Activated CD8-positive, alpha-beta memory T cell treated with anti-CD3 and anti-CD28 coated beads, Interleukin-2, amount 50 U/mL, for 1 hour (primary cell): ENCODE measurements around the gene NTM.

Source experiments
- DNase-seq: peaks from one replicate; pipeline ENCODE4 v3.0.0-alpha.2; 2020; ENCODE audit errors: extremely low read depth

Gene NTM

DNA sequence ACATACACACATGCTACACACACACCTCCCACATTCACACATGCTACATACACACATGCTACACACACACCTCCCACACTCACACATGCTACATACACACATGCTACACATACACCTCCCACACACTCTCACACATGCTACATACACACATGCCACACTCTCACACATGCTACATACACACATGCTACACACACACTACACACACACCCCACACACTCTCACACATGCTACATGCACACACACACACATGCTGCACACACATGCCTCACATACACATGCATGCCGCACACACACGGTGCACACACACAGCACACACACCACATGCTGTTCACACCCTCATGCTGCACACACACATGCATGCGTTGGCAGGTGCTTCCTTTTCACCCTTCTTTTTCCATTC is 495.4 kb downstream of the NTM start:
- no peak for DNase-seq

GRCh38 chr11:131866535-131867400 is 496.4 kb downstream of the NTM start:
- no peak for DNase-seq

DNA sequence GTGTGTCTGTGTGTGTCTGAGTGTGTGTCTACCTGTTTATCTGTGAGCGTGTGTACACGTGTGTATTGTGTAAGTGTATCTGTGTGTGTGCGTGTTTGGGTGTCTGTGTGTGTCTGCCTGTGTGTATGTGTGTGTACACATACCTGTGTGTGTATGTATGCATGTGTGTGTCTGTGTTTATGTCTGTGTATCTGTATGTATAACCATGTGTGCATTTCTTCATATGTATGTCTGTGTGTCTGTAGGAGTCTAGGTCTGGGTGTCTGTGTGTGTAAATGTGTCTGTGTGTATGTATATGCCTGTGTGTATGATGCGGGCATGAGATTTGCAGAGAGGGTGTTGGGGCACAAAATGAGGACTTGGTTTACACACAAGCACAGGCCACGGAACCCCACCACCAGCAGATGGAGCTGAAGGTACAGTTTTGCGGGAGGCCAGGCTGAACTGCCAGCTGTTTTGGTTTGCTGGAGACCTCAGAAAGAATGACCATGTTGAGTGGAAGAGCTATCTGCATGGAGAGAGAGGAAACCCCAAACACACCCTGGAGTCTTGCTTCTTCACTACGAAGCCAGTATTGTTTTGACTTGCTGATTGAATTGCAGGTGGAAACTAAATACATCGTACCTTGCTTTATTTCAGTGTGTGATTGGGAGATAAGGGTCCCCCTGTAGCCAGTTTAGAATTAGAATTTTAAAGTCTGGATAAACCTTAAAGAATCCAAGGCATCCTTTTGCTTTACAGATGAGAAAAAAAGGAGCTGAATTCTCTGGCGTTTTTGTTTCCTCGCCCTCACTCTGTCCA is 497.2 kb downstream of the NTM start:
- DNase-seq: no peak

- no peak for DNase-seq
Observed at GRCh38 chr11:131868629-131869507, 498.5 kb downstream of the NTM start.

GRCh38 chr11:131870305-131870704 is 499.9 kb downstream of the NTM start:
- no peak for DNase-seq

GRCh38 chr11:131871006-131871405 is 500.6 kb downstream of the NTM start:
- DNase-seq: no peak

DNA sequence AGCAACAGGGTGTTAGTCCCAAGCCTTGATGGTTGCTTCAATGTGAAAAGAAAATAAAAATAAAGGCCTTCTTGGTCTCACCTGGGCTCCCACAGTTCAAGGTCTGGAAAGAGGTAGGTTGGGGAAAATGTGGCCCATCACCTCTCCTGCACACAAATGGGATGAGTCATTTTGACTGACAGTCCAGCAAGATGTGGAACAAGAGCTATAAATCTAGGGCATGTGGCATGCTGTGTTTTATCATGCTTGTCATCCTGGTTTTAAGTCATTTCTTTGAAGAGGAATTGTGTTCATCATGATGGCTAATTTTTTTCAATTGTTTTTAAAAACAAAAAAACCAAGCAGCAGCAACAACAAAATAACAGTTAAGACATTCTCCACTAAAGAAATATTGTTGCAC is 503.7 kb downstream of the NTM start:
- no peak for DNase-seq

- DNase-seq: no peak
Observed at GRCh38 chr11:131875611-131876010, 505.2 kb downstream of the NTM start.

GRCh38 chr11:131877246-131877942 is 507.0 kb downstream of the NTM start:
- DNase-seq: no peak

DNA sequence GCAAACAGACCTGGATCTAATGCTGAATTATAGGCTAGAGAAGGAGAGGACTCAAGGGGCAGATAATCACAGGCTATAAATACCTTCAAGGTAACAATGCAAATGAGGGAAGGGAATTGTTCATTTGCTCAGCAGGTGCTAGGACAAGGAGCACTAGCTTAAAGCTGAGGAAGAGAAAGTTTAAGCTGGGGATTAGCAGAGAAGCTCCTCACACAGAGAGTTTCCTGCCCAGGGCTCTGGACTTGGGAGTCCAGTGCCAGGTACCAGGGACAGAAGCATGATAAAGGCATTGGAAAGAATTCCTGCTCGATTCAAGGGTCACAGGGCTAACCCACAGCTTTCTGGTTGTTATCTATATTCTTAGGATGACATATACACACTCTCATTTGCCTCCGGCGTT is 509.9 kb downstream of the NTM start:
- no peak for DNase-seq

DNA sequence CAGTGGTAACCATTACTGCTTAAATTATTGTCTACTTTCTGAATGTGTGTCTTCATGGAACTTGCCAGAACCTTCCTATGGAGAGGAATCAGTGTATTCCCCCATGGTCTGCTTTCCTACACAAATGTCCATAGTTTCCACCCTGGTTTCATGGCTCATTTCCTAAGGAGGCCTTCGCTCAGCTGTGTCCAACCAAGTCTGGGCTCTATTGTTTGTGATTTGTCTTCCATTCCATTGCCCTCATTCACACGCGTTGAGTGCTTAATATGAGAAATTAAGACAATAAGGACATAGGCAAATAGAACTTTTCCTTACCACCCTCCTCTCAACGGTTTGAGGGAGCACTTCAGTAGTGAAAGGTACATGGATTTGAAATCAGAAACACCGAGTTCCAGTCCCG is 510.6 kb downstream of the NTM start:
- no peak for DNase-seq

DNA sequence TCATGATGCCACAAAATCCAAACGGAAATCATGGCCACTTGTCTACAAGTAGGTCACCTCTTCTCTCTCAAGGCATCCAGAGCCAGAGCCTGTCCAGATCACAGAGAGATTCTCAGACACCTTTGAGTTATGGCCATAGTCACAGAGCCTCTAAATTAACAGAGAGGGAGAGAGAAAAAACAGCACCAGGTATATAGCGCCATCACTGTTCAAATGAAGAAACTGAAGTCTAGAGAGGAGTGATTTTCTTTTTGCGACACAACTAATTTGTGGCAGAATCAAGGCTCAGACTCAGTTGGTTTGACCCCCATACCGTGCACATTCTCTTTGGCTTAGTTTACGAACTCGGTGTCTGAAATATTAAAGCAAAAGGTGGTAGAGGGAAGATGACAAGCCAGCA is 512.9 kb downstream of the NTM start:
- no peak for DNase-seq

DNA sequence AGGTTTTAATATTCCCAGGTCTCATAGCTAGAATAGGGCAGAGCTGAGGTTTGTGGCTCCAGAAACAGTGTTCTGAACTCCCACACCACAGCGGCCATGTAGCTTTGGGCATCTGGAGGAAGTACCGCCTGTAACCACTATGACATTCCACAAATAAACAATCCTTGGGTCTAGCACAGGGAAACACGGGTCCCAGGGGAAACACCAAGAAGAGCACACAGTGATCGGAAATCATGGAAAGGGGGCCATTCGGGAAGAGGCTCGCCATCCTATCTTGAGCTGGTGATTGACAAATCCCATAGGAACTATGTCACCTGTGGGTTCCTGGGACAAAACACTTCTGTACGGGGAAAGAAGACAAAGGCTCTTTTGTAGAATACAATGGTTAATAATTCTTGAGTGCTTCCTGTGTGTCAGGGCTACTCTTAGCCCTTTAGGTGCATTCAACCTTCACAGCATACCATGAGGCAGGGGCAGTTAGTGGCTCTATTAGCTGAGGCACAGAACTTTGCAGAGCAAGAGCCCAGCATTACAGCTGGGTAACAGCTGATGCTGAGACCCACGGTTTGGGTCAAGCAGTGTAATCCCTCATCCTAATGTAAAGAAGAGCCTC is 514.2 kb downstream of the NTM start:
- no peak for DNase-seq

DNA sequence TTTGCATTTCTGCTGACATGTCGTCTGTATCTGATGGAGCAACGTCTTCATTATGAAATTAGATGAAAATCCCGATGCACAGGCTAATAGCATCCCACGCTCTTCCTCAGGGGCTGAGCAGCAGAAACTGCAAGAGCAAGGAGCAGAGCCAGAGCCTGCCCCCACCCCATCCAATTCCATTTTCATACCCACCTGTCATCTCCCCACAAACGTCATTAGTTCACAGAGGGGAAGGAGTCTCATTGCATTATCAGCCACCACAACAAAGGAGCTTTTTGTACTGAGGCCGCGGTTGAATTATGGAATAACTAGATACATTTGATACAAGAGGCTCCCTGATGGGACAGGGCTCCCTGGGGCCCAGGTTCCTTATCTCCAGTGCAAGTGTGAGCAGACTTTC is 515.0 kb downstream of the NTM start:
- DNase-seq: no peak

- no peak for DNase-seq
Observed at GRCh38 chr11:131886201-131886600, 515.8 kb downstream of the NTM start.

GRCh38 chr11:131888230-131888855 is 517.9 kb downstream of the NTM start:
- DNase-seq: no peak

DNA sequence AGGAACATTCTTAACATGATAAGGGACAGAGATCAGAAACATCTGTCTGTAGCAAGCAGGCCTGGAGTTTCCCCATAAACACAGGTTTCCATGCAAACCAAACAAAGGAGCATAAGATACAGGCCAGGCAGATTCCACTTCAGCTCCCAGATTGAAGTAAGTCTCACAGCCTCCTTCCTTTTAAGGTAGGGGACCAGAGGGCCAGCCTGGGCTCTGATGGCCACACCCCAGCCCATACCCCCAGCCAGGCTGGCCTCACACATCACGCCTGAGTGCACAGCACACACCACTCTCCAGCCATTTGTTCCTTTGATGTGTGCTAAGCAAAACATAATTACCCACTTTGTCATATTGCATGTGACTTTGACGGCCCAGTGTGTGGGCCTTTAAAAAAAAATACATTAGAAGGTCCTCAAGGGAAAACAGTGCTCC is 518.7 kb downstream of the NTM start:
- DNase-seq: no peak

DNA sequence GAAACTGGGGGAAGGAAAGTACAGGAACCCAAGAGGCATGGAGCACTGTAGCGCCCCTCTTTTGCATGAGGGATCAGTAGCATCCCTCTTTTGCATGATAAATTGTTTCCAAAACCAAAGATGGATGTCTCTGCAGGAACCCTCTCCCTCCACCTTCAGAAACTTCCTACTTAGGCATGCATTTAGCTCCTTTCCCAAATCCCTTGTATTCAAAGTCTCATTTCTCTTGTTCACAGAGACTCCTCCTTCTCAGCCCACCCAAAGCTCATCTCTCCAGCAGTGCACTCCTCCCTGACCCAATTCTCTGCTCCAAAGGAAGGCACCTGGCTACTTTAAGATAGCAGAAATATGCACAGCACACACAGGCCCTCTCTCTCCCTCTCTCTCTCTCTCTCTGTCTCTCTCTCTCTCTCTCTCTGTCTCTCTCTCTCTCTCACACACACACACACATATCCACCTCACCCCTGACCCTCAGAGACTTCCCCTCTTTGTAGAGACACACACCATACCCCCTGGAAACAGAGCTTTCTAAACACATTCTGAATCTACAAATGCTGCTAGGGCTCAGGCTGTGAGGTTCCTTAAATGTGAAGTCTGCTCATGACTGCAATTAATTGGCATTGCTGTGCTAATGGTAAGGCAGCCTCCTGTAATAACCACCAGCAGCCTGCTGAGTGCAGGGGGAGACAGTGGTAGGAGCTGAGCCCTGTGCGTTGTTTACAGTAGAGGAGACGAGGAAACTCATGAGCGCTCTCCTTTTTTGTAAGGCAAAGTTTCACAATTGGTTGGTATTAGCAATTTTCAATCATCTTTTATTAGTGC is 519.6 kb downstream of the NTM start:
- DNase-seq: no peak

DNA sequence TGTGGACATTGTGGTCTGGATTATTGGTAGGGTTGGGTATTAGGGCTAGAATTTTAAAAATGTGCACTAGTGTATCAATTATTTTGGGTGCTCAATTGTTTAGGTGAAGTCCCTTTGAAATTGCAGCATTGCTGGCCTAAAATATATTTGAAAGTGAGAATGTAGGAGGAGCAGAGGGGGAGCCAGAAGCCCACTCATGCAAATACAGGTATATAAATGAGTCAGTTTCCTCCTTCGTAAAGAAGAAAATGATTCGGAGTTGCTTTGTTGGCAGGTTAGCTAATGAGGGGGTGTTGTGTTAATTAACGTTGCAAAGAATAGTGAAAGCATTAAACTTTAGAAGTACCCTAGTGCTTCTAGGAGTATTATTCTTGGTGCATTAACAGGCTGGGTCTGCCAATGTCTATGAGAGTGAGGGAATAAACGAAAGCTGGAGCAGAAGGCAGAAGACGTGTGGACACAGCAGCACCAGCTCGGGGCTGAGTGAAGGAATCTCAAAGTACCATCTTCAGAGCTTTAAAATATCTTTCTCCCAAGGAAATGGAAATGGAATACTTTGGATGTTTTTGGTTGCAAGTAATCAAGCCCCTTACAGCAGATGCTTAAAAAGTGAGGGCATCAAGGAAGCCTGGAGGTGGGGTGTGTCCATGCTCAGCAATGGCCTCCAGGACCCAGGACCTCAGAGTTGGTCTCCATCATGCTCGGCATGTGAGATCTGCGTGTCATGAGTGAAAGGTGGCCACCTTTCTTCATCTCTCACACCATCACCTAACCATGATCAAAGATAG is 522.9 kb downstream of the NTM start:
- no peak for DNase-seq
